Calu3 (cell line): ENCODE measurements around the gene GLT1D1. TPM values are rescaled to one million over a fixed set of nuclear protein-coding genes. Genes with fewer than 3 reads are reported as not detected.

Experiments
- BruUV-seq: library from RNA; stranded (reverse); fragments of 400-500 nt; replicated peaks from 2 replicates; lab custom pipeline; 2021; lab: Mats Ljungman, UMichigan
- CTCF ChIA-PET: fragments of 300-600 bp; sonication (Branson Sonifier 250); formaldehyde crosslinking; loops from one replicate; lab custom pipeline; 2022; ENCODE audit warnings: antibody characterized with exemption; lab: Charles Lee
- DNase-seq: peaks from one replicate; pipeline ENCODE4 v3.0.0; 2022
- H3K27ac Mint-ChIP-seq: one replicate; pipeline ENCODE4 v1.8.0; 2022; ENCODE audit warnings: mixed read lengths; ENCODE audit not compliant: unreplicated experiment
- H3K27me3 Mint-ChIP-seq: one replicate; pipeline ENCODE4 v1.8.0; 2022; ENCODE audit warnings: mixed read lengths; ENCODE audit not compliant: unreplicated experiment
- H3K36me3 Mint-ChIP-seq: one replicate; pipeline ENCODE4 v1.8.0; 2022; ENCODE audit warnings: mild to moderate bottlenecking, moderate library complexity, mixed read lengths; ENCODE audit not compliant: insufficient read depth, unreplicated experiment
- H3K4me1 Mint-ChIP-seq: one replicate; pipeline ENCODE4 v1.8.0; 2022; ENCODE audit warnings: mild to moderate bottlenecking, low read depth, mixed read lengths; ENCODE audit not compliant: unreplicated experiment
- H3K4me3 Mint-ChIP-seq: one replicate; pipeline ENCODE4 v1.8.0; 2022; ENCODE audit warnings: mild to moderate bottlenecking, low read depth, moderate library complexity, mixed read lengths; ENCODE audit not compliant: unreplicated experiment
- H3K9me3 Mint-ChIP-seq: one replicate; pipeline ENCODE4 v1.8.0; 2022; ENCODE audit warnings: low read depth, mixed read lengths; ENCODE audit not compliant: unreplicated experiment
- intact Hi-C: fragments of 100-400 bp; cut with micrococcal nuclease; formaldehyde crosslinking; loops from one replicate; pipeline ENCODE4 v1.10.0; 2022; ENCODE audit not compliant: unreplicated experiment
- total RNA-seq: library from RNA; stranded (reverse); gene quantifications from 2 replicates; pipeline ENCODE4 v1.2.3, GENCODE V29; 2022
- TF ChIP-seq, protein P1 (sequence below): fragments of 200-600 bp; IDR thresholded peaks from one replicate; pipeline ENCODE4 v1.8.0; 2022; ENCODE audit warnings: antibody characterized with exemption; ENCODE audit not compliant: unreplicated experiment

The GLT1D1 gene
- total RNA-seq, 1 experiment from 2014 or later, result not detected

DNA sequence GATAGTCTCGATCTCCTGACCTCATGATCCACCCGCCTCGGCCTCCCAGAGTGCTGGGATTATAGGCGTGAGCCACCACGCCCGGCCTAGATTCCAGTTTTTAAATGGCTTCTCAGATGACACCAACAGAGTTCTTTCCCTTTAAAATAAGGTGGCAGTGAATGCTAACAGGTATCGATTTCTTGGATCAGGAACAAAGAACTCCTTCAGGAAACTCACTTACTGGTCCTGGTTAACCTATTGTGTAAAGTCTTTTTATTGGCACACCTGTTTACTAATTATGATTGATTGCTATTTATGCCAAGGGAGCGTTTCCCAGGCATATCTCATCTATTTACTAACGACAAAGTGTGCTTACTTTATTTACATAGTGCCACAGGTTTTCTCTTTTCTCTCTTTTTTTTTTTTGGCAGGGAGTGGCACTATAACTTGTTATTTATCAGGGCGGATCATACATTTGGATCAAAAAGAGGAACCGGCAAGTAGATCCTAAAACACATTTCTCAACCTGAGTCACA lies 89.7 kb downstream of the GLT1D1 start:
- Mint-ChIP-seq H3K27ac (no peak overlapping the region), H3K4me1 (no peaks in the 10 kb centered on the region), H3K36me3 (no peaks in the 10 kb centered on the region), H3K27me3 (no peaks in the 10 kb centered on the region), H3K4me3 (no peak overlapping the region), H3K9me3 (peaks cover 16% of the 10 kb centered on the region)
- CTCF ChIA-PET, result no interaction called here
- no TSS peak for BruUV-seq
- TF ChIP-seq, protein P1, sequence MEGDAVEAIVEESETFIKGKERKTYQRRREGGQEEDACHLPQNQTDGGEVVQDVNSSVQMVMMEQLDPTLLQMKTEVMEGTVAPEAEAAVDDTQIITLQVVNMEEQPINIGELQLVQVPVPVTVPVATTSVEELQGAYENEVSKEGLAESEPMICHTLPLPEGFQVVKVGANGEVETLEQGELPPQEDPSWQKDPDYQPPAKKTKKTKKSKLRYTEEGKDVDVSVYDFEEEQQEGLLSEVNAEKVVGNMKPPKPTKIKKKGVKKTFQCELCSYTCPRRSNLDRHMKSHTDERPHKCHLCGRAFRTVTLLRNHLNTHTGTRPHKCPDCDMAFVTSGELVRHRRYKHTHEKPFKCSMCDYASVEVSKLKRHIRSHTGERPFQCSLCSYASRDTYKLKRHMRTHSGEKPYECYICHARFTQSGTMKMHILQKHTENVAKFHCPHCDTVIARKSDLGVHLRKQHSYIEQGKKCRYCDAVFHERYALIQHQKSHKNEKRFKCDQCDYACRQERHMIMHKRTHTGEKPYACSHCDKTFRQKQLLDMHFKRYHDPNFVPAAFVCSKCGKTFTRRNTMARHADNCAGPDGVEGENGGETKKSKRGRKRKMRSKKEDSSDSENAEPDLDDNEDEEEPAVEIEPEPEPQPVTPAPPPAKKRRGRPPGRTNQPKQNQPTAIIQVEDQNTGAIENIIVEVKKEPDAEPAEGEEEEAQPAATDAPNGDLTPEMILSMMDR, result no peak
- no peak for DNase-seq
- intact Hi-C loops, result no loop called here

DNA sequence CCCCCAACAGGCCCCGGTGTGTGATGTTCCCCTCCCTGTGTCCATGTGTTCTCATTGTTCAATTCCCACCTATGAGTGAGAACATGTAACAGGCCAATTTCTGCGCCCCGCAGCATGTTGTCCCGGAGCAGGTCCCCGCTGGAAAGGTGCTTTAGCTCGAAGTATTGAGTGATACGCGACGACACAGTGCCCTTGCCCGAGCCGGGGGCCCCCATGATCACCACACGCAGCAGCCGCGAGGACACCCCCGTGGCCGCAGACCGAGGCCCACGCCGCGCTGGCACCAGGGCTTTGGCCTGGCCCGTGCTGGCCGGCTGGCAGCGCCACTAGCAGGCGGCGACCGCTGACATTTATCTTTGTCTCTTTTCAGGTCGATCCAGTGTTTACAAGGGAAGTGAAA lies 91.7 kb downstream of the GLT1D1 start:
- CTCF ChIA-PET, result no interaction called here
- no peak overlapping the region for H3K27ac Mint-ChIP-seq
- DNase-seq, result no peak
- TF ChIP-seq, protein P1, result no peak
- H3K27me3 Mint-ChIP-seq, result no peaks in the 10 kb centered on the region
- H3K4me1 Mint-ChIP-seq, result no peaks in the 10 kb centered on the region
- H3K9me3 Mint-ChIP-seq, result peaks cover 17% of the 10 kb centered on the region
- intact Hi-C loops, result no loop called here
- no peaks in the 10 kb centered on the region for H3K36me3 Mint-ChIP-seq
- BruUV-seq, result no TSS peak
- H3K4me3 Mint-ChIP-seq, result no peak overlapping the region

DNA sequence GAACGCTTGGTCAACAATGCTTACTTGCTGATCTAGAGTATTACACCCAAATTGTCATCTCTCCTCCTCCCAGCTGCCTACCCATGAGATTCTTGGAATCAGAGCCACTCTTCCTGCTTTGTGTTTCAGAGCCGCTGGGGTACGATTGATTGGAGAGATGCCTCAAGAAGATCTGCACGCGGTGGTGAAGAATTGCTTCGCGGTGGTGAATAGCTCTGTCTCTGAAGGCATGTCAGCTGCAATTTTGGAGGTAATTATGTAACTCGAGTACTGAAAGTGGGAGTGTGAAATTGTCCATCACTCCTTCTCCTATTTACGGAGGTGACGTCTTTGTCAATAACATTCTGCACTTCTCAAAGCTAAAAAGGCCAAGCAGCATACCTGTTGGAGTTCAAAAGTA lies 93.9 kb downstream of the GLT1D1 start:
- Mint-ChIP-seq H3K36me3 (no peaks in the 10 kb centered on the region), H3K4me1 (no peaks in the 10 kb centered on the region), H3K27me3 (no peaks in the 10 kb centered on the region), H3K27ac (no peak overlapping the region), H3K9me3 (peaks cover 18% of the 10 kb centered on the region), H3K4me3 (no peak overlapping the region)
- intact Hi-C loops, result no loop called here
- no TSS peak for BruUV-seq
- CTCF ChIA-PET, result no interaction called here
- TF ChIP-seq, protein P1, result no peak
- DNase-seq, result no peak

DNA sequence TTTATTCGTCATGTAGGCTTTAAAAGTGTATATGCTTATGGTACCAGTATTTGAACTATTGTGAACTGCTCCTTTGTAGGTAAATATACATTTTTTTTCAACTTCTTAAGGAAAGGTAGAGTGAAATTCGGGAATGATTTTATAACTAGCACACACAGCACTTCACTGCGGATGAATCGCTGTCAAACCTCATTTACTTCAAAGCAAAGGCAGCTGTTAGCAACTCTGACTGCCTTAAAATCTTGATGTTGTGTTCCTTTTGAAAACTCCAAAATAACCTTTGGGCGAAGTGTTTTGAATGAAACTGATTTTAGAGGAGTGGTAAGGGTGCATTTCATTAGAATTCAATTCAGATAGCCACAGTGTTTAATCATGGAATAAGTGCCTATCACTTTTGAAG lies 95.8 kb downstream of the GLT1D1 start:
- Mint-ChIP-seq H3K4me1 (no peaks in the 10 kb centered on the region), H3K27ac (no peak overlapping the region), H3K27me3 (no peaks in the 10 kb centered on the region), H3K4me3 (no peak overlapping the region), H3K9me3 (peaks cover 21% of the 10 kb centered on the region), H3K36me3 (no peaks in the 10 kb centered on the region)
- BruUV-seq, result no TSS peak
- no peak for DNase-seq
- TF ChIP-seq, protein P1, result no peak
- CTCF ChIA-PET, result no interaction called here
- intact Hi-C loops, result no loop called here
